Sigmoid colon (tissue), 7 donors: ENCODE measurements around the gene NUP205. TPM values are rescaled to one million over a fixed set of nuclear protein-coding genes. Genes with fewer than 3 reads are reported as not detected.

ENCODE experiments used
- DNase-seq: peaks from one replicate; pipeline ENCODE4 v3.0.0-alpha.2; 2019
- H3K27ac ChIP-seq, 4 donors: fragments of 200-600 bp; sonication (generic); one replicate each; pipeline ENCODE4 v1.5.1; 2016 to 2019; ENCODE audit warnings: mild to moderate bottlenecking in 1 of 4
- H3K27me3 ChIP-seq, 3 donors: fragments of 200-600 bp; sonication (generic); one replicate each; pipeline ENCODE4 v1.5.1; 2019; ENCODE audit warnings: mild to moderate bottlenecking in 1 of 3
- H3K36me3 ChIP-seq, 4 donors: fragments of 200-600 bp; sonication (generic); one replicate each; pipeline ENCODE4 v1.5.1; 2016 to 2019
- H3K4me1 ChIP-seq, 4 donors: fragments of 200-600 bp; sonication (generic); one replicate each; pipeline ENCODE4 v1.5.1; 2017 to 2019
- H3K4me3 ChIP-seq, 4 donors: fragments of 200-600 bp; sonication (generic); one replicate each; pipeline ENCODE4 v1.5.1; 2017 to 2019; ENCODE audit warnings: mild to moderate bottlenecking in 2 of 4, moderate library complexity in 1 of 4
- H3K9me3 ChIP-seq, 4 donors: fragments of 200-600 bp in 3 of 4; sonication (generic) in 3 of 4; one replicate each; pipeline versions ENCODE4 v1.5.1 to v1.6.1; 2013 to 2019
- EP300 ChIP-seq, 4 donors: sonication (generic); formaldehyde crosslinking; IDR thresholded peaks; one replicate each; pipeline ENCODE4 v1.6.1; 2017; ENCODE audit warnings: antibody characterized with exemption in 4 of 4
- POLR2A ChIP-seq, 2 donors: fragments of 450-650 bp; IDR thresholded peaks; one replicate each; pipeline ENCODE4 v1.6.1; 2016; ENCODE audit warnings: antibody characterized with exemption in 2 of 2, mild to moderate bottlenecking in 2 of 2, moderate library complexity in 2 of 2
- POLR2AphosphoS5 ChIP-seq, 4 donors: sonication (generic); formaldehyde crosslinking; IDR thresholded peaks; one replicate each; pipeline ENCODE4 v1.6.1; 2017; ENCODE audit warnings: antibody characterized with exemption in 4 of 4
- WGBS, 2 donors: extraction: QIAGEN DNeasy Blood & Tissue Kit; methylation state at CpG; one replicate each; pipeline ENCODE4 v1.1.7; 2013; 5-methylcytosine and 5-hydroxymethylcytosine counted together
- intact Hi-C: fragments of 100-400 bp; cut with DNase I; formaldehyde crosslinking; loops from one replicate; pipeline ENCODE4 v1.15.1; 2023
- polyA plus RNA-seq, 3 donors: library from polyadenylated mRNA; stranded (reverse); fragments of 200-250 nt; gene quantifications; one replicate each; pipeline ENCODE4 v1.2.3, GENCODE V29; 2013
- total RNA-seq, 4 donors: library from RNA; depleted of rRNA; stranded (reverse); fragments of >200 nt; gene quantifications; one replicate each; pipeline ENCODE4 v1.1.0, GENCODE V29; 2016
- TF ChIP-seq, protein P1 (sequence below), 4 experiments: fragments of 450-650 bp in 3 of 4; fragments of 200-600 bp in 1 of 4; IDR thresholded peaks; one replicate each; pipeline ENCODE4 v1.5.1; 2016 to 2019; ENCODE audit warnings: antibody characterized with exemption in 4 of 4, mild to moderate bottlenecking in 3 of 4, moderate library complexity in 2 of 4
- donor health status: healthy with polysubstance abuse.
- donor health status: Bipolar disorder and iron deficiency.
- donor health status: healthy.

NUP205 gene
- total and polyA plus RNA-seq, 7 donors: 9.5 to 37.5 (median 21.9) TPM

GRCh38 chr7:135650831-135651573, 93.3 kb downstream of the NUP205 start:
- Histone ChIP-seq H3K36me3 (peaks cover 0 to 30% (median 7%) of the 10 kb centered on the region in 4 donors), H3K9me3 (no peaks in the 10 kb centered on the region), H3K27ac (no peak overlapping the region), H3K27me3 (no peaks in the 10 kb centered on the region), H3K4me1 (no peaks in the 10 kb centered on the region), H3K4me3 (no peak overlapping the region)
- no peak for TF ChIP-seq POLR2A (IDR thresholded peaks at IDR 0.05)
- TF ChIP-seq EP300 (IDR thresholded peaks at IDR 0.05): no peak
- no peak for TF ChIP-seq POLR2AphosphoS5 (IDR thresholded peaks at IDR 0.05)
- TF ChIP-seq, protein P1, sequence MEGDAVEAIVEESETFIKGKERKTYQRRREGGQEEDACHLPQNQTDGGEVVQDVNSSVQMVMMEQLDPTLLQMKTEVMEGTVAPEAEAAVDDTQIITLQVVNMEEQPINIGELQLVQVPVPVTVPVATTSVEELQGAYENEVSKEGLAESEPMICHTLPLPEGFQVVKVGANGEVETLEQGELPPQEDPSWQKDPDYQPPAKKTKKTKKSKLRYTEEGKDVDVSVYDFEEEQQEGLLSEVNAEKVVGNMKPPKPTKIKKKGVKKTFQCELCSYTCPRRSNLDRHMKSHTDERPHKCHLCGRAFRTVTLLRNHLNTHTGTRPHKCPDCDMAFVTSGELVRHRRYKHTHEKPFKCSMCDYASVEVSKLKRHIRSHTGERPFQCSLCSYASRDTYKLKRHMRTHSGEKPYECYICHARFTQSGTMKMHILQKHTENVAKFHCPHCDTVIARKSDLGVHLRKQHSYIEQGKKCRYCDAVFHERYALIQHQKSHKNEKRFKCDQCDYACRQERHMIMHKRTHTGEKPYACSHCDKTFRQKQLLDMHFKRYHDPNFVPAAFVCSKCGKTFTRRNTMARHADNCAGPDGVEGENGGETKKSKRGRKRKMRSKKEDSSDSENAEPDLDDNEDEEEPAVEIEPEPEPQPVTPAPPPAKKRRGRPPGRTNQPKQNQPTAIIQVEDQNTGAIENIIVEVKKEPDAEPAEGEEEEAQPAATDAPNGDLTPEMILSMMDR (IDR thresholded peaks at IDR 0.05): no peak
- 86 to 88% methylated on average over 15 of the region's 15 CpGs for WGBS, 2 donors
- intact Hi-C loops: no loop called here
- DNase-seq: no peak

- 90 to 91% methylated on average over 12 of the region's 12 CpGs for WGBS, 2 donors
- Histone ChIP-seq H3K4me1 (no peaks in the 10 kb centered on the region), H3K4me3 (no peak overlapping the region), H3K9me3 (no peaks in the 10 kb centered on the region), H3K36me3 (peaks cover 0 to 5% (median 0%) of the 10 kb centered on the region in 4 donors), H3K27ac (no peak overlapping the region), H3K27me3 (no peaks in the 10 kb centered on the region)
- intact Hi-C loops: no loop called here
- DNase-seq: no peak
- no peak for TF ChIP-seq EP300 (IDR thresholded peaks at IDR 0.05)
- no peak for TF ChIP-seq POLR2A (IDR thresholded peaks at IDR 0.05)
- TF ChIP-seq, protein P1 (IDR thresholded peaks at IDR 0.05): no peak
- no peak for TF ChIP-seq POLR2AphosphoS5 (IDR thresholded peaks at IDR 0.05)
These were observed 95.8 kb downstream of the NUP205 start for GRCh38 chr7:135653340-135654080.

GRCh38 chr7:135658564-135658963, 100.8 kb downstream of the NUP205 start:
- WGBS, 2 donors: 90 to 96% methylated on average over 5 of the region's 5 CpGs
- H3K4me3 ChIP-seq: no peak overlapping the region
- H3K27ac ChIP-seq: no peak overlapping the region
- no peaks in the 10 kb centered on the region for H3K27me3 ChIP-seq
- no peaks in the 10 kb centered on the region for H3K36me3 ChIP-seq
- peaks cover 0 to 14% (median 8%) of the 10 kb centered on the region in 4 donors for H3K4me1 ChIP-seq
- no peaks in the 10 kb centered on the region for H3K9me3 ChIP-seq
- TF ChIP-seq EP300 (IDR thresholded peaks at IDR 0.05): no peak
- TF ChIP-seq POLR2A (IDR thresholded peaks at IDR 0.05): no peak
- TF ChIP-seq, protein P1 (IDR thresholded peaks at IDR 0.05): no peak
- TF ChIP-seq POLR2AphosphoS5 (IDR thresholded peaks at IDR 0.05): no peak
- intact Hi-C loops: no loop called here
- no peak for DNase-seq

DNA sequence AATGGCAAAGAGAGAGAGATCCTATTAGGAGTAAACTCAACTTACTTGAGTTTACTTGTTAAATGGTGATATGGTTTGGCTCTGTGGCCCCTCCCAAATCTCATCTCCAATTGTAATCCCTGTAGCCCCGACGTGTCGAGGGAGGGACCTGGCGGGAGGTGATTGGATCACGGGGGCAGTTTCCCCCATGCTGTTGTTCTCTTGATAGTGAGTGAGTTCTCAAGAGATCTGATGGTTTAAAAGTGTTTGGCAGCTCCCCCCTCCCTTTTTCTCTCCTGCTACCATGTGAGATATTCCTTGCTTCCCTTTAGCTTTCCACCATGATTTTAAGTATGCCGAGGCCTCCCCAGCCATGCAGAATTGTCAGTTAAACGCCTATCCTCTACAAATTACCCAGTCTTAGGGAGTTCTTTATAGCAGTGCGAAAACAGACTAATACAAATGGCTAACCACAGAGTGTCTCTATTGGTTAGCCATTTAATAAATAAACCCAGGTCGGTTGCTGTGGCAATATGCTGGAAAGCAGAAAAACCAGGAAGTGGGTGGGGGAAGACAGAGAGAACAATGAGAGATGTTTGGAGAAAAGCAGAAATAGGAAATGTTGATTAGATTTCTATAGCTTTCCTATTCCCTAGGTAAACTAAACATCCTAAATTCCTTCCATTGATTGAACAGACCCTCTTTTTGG, 101.6 kb downstream of the NUP205 start:
- intact Hi-C loops: no loop called here
- Histone ChIP-seq H3K27ac (no peak overlapping the region), H3K4me3 (no peak overlapping the region), H3K27me3 (no peaks in the 10 kb centered on the region), H3K4me1 (peaks cover 0 to 22% (median 14%) of the 10 kb centered on the region in 4 donors), H3K36me3 (no peaks in the 10 kb centered on the region), H3K9me3 (no peaks in the 10 kb centered on the region)
- TF ChIP-seq POLR2AphosphoS5 (IDR thresholded peaks at IDR 0.05) (no peak), EP300 (IDR thresholded peaks at IDR 0.05) (no peak), POLR2A (IDR thresholded peaks at IDR 0.05) (no peak)
- TF ChIP-seq, protein P1 (IDR thresholded peaks at IDR 0.05): no peak
- 85% methylated on average over 9 of the region's 9 CpGs for WGBS, 2 donors
- DNase-seq: no peak
